Measurements from ENCODE around the gene VARS2.
A peak's percentile ranks its signal among the peaks of the same experiment; 100 is the strongest.

Gene VARS2

GRCh38 chr6:30931969-30932645 is 18.1 kb downstream of the VARS2 start, which contains the start of gene SFTA2:
Gene SFTA2 (minus strand): TSS chr6:30932170. CDS start chr6:30932096, 74 bp downstream.
- DNase-seq: no peak

GRCh38 chr6:30932665-30933365 is 18.8 kb downstream of the VARS2 start:
- no peak for DNase-seq

- no peak for DNase-seq
Observed at GRCh38 chr6:30935018-30935417, 21.0 kb downstream of the VARS2 start.

GRCh38 chr6:30937265-30937664 is 23.2 kb downstream of the VARS2 start:
- no peak for DNase-seq

- no peak for DNase-seq
Observed at GRCh38 chr6:30938730-30939129, 24.7 kb downstream of the VARS2 start.

GRCh38 chr6:30939473-30939872 is 25.4 kb downstream of the VARS2 start:
- DNase-seq: no peak

- DNase-seq: no peak
Observed at GRCh38 chr6:30940361-30940986, 26.4 kb downstream of the VARS2 start, which contains the start of gene MUCL3. Gene MUCL3 (plus strand): TSS chr6:30940973. CDS start chr6:30941000, 27 bp downstream.

- DNase-seq: peak; percentile 89
Observed at GRCh38 chr6:30942338-30943060, 28.5 kb downstream of the VARS2 start.

- no peak for DNase-seq
Observed at GRCh38 chr6:30944051-30944450, 30.0 kb downstream of the VARS2 start.

GRCh38 chr6:30945281-30945680 is 31.2 kb downstream of the VARS2 start:
- DNase-seq: no peak

- DNase-seq: no peak
Observed at GRCh38 chr6:30947231-30947630, 33.2 kb downstream of the VARS2 start.

GRCh38 chr6:30948811-30949210 is 34.8 kb downstream of the VARS2 start:
- no peak for DNase-seq

- DNase-seq: no peak
Observed at GRCh38 chr6:30951907-30952469, 38.0 kb downstream of the VARS2 start.

GRCh38 chr6:30954631-30955366 is 40.8 kb downstream of the VARS2 start:
- no peak for DNase-seq

- DNase-seq: peak; percentile 30
Observed at GRCh38 chr6:30955367-30956042, 41.5 kb downstream of the VARS2 start.

- no peak for DNase-seq
Observed at GRCh38 chr6:30957716-30958115, 43.7 kb downstream of the VARS2 start.

- DNase-seq: no peak
Observed at GRCh38 chr6:30960907-30961673, 47.1 kb downstream of the VARS2 start.

GRCh38 chr6:30962716-30963115 is 48.7 kb downstream of the VARS2 start:
- no peak for DNase-seq

- no peak for DNase-seq
Observed at GRCh38 chr6:30963641-30964040, 49.6 kb downstream of the VARS2 start.

- DNase-seq: no peak
Observed at GRCh38 chr6:30964075-30964474, 50.0 kb downstream of the VARS2 start.

All from fibroblast of skin of back (primary cell).